Measurements from ENCODE around the gene GALR1. TPM values are rescaled to one million over a fixed set of nuclear protein-coding genes. Genes with fewer than 3 reads are reported as not detected.

The GALR1 gene
- total RNA-seq, 4 donors from 2014 or later, result 0.27 to 0.83 TPM; not detected in 2

- TF ChIP-seq CTCF (IDR thresholded peaks at IDR 0.05) (no peak), POLR2A (IDR thresholded peaks at IDR 0.05) (no peak)
- Histone ChIP-seq H3K27ac (no peak overlapping the region), H3K4me3 (no peak overlapping the region), H3K36me3 (no peaks in the 10 kb centered on the region), H3K4me1 (no peaks in the 10 kb centered on the region), H3K27me3 (no peaks in the 10 kb centered on the region), H3K9me3 (no peaks in the 10 kb centered on the region)
- no peak for DNase-seq
These were observed 50.9 kb downstream of the GALR1 start for GRCh38 chr18:77300579-77300978.

GRCh38 chr18:77304268-77304667, 54.6 kb downstream of the GALR1 start:
- no peak for DNase-seq
- TF ChIP-seq POLR2A (IDR thresholded peaks at IDR 0.05), result no peak
- TF ChIP-seq CTCF (IDR thresholded peaks at IDR 0.05), result no peak
- H3K4me3 ChIP-seq, result no peak overlapping the region

GRCh38 chr18:77305676-77306075, 56.0 kb downstream of the GALR1 start:
- Histone ChIP-seq H3K4me1 (no peaks in the 10 kb centered on the region), H3K27me3 (no peaks in the 10 kb centered on the region), H3K27ac (no peak overlapping the region), H3K4me3 (no peak overlapping the region), H3K36me3 (no peaks in the 10 kb centered on the region), H3K9me3 (no peaks in the 10 kb centered on the region)
- TF ChIP-seq CTCF (IDR thresholded peaks at IDR 0.05) (no peak), POLR2A (IDR thresholded peaks at IDR 0.05) (no peak)
- DNase-seq, result no peak

More at GRCh38 chr18:77304268-77304667, 54.6 kb downstream of the GALR1 start:
- Histone ChIP-seq H3K27ac (no peak overlapping the region), H3K9me3 (no peaks in the 10 kb centered on the region), H3K4me1 (no peaks in the 10 kb centered on the region), H3K27me3 (no peaks in the 10 kb centered on the region), H3K36me3 (no peaks in the 10 kb centered on the region)

GRCh38 chr18:77308216-77308615, 58.6 kb downstream of the GALR1 start:
- H3K9me3 ChIP-seq, result no peaks in the 10 kb centered on the region
- H3K4me3 ChIP-seq, result no peak overlapping the region
- DNase-seq, result no peak
- TF ChIP-seq POLR2A (IDR thresholded peaks at IDR 0.05), result no peak
- no peak for TF ChIP-seq CTCF (IDR thresholded peaks at IDR 0.05)
- no peak overlapping the region for H3K27ac ChIP-seq
- no peaks in the 10 kb centered on the region for H3K27me3 ChIP-seq
- H3K36me3 ChIP-seq, result no peaks in the 10 kb centered on the region
- H3K4me1 ChIP-seq, result no peaks in the 10 kb centered on the region

GRCh38 chr18:77314511-77314910, 64.9 kb downstream of the GALR1 start:
- no peaks in the 10 kb centered on the region for H3K27me3 ChIP-seq
- H3K27ac ChIP-seq, result no peak overlapping the region
- H3K4me1 ChIP-seq, result no peaks in the 10 kb centered on the region
- no peak overlapping the region for H3K4me3 ChIP-seq
- no peaks in the 10 kb centered on the region for H3K9me3 ChIP-seq
- no peak for DNase-seq
- H3K36me3 ChIP-seq, result no peaks in the 10 kb centered on the region
- no peak for TF ChIP-seq POLR2A (IDR thresholded peaks at IDR 0.05)
- no peak for TF ChIP-seq CTCF (IDR thresholded peaks at IDR 0.05)

GRCh38 chr18:77314952-77315351, 65.3 kb downstream of the GALR1 start:
- DNase-seq, result no peak
- TF ChIP-seq CTCF (IDR thresholded peaks at IDR 0.05) (no peak), POLR2A (IDR thresholded peaks at IDR 0.05) (no peak)
- Histone ChIP-seq H3K4me1 (no peaks in the 10 kb centered on the region), H3K36me3 (no peaks in the 10 kb centered on the region), H3K4me3 (no peak overlapping the region), H3K27ac (no peak overlapping the region), H3K9me3 (no peaks in the 10 kb centered on the region), H3K27me3 (no peaks in the 10 kb centered on the region)

Data from Peyer's patch (tissue), 4 donors.